GM20431 (cell line): Measurements from ENCODE around the gene FILIP1.

Source experiments
- in situ Hi-C: fragments of 300-500 bp; cut with MseI, MboI; formaldehyde crosslinking; loops from one replicate; pipeline ENCODE4 v1.15.0; 2020; ENCODE audit warnings: low sequenced_read_pairs; ENCODE audit not compliant: unreplicated experiment

The FILIP1 gene

GRCh38 chr6:75283907-75284631, 209.5 kb downstream of the FILIP1 start:
- in situ Hi-C loops = no loop called here

- in situ Hi-C loops = no loop called here
Measured at GRCh38 chr6:75282706-75283105, 210.9 kb downstream of the FILIP1 start.

DNA sequence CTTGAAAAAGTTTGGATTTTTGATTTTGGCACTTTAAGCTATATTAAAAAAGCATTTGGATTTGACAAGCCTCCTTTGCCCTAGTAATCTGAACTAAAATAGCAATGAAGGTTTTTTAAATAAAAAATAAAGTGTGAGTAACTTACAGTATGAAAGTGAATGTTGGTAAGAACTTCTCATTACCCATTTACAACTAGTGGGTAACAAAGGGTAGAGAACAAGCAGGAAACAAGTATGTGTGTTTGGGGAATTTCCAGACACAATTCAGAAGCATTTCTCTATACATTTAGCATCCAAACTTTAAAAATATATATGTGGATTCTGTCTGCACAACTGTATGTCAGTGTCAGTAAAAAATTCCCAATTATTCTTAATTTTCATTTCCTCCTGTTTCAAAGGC, 211.9 kb downstream of the FILIP1 start:
- in situ Hi-C loops = no loop called here

DNA sequence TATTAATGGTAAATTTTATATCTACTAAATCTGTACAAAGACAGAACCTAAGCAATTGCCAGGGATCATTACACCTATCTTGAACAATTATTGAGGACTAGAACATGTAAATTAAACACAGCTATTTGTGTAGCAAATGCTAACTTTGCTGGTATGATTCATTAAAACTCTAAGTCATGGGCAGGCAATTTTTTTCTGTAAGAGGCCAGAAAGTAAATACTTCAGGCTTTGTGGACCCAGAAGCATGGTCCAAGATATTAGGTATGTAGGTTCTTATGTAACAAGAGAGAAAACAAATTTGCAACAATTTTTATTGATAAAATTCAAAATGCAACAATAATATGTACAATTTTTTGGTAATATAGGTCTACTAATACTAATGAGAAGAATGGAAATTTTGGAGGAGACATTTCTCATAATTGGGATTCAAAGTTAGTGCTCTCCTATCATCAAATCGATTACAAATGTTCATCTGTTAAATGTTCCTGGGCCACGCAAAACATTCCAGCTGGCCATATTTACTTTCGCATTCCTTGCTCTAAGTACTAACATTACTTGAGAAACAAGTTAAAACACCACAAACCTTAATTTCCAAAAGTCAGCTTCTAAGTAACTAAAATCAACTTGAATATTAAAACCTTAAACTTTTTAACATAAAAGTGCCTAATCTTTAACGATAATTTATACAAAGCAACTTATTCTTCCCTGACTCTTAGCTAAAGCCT, 213.3 kb downstream of the FILIP1 start:
- in situ Hi-C loops = no loop called here

- in situ Hi-C loops = no loop called here
Measured at GRCh38 chr6:75279418-75279817, 214.2 kb downstream of the FILIP1 start.

DNA sequence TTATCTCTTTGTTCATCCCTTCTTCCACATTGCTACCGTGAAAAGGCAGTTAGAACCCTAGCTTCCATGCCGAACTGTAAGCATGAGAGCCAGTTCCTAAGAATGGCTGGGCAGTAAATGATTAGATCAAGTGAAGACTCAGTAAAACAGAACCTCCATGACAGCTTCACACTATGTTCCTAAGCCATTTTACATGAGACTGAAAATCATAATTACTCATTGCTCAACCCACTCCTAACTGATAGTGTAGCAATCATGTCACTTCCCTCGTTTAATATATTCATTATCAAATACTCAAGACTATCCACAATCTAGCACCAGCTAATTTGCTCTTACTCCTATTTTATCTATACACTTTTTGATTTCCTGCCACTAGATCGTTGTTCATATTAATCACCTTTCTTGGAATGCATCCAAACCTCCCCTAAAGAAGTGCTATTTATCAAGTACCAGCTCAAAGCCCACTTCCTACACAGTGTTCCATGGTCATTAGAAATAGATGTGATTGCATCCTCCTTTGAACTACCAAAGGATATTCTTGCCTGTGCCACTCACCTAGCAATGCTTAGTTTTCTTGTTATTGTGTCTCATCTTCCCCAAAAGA, 215.0 kb downstream of the FILIP1 start:
- in situ Hi-C loops = no loop called here

DNA sequence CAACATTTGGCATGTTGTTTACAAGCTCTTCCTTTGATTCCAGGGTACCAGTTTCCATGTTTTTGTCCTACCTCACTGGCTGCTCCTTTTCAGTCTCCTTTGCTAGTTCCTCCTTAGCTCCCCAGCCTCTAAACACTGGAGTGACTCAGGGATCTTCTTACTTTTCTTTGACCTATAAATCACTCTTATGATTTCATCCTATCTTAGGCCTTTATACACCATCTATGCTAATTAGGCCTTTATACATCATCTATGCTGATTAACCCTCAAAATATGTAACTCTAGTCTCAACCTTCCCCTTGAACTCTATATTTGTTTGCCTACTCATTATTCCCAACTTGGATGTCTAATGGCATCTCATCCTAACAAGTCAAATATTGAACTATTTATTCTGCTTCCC, 218.5 kb downstream of the FILIP1 start:
- in situ Hi-C loops = no loop called here

DNA sequence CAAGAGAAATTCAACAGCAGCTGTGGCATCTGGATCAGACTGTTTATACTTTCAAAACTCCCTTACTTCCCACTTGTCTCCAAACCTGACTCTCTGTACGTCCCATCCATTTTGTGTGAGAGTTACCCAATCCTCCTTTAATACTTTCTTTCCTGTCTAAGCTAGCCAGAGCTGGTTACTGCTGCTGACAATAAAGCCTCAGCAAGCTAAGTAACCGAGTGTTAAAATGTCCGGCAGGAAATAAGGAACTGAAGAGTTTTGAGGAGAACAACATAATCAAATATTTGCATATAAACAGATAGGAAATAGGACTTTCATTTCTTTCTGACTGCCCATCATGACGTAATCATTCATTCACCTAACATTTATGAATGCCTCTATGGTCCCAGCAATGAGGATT, 220.6 kb downstream of the FILIP1 start:
- in situ Hi-C loops = no loop called here

GRCh38 chr6:75272145-75272840, 221.3 kb downstream of the FILIP1 start:
- in situ Hi-C loops = no loop called here

- in situ Hi-C loops = no loop called here
Measured at GRCh38 chr6:75268988-75269354, 224.6 kb downstream of the FILIP1 start.

GRCh38 chr6:75268121-75268987, 225.2 kb downstream of the FILIP1 start:
- in situ Hi-C loops = no loop called here

DNA sequence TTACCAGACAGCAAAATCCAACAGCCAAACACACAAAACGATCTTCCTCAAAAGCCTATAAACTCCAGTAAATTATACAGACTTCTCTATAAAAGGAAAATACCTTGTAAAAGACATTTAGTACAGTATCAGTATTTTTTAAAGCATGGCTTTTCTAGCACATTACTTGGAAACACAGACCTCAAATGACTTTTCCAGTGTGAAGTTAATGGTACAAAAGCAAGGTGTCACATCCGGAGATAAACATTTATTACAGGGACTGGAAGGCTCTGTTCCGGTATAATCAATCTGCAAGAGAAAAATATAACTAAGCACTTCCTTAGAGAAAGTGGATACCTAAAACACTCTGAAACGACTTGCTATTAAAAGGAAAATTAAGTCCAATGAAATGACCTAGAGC, 226.1 kb downstream of the FILIP1 start:
- in situ Hi-C loops = no loop called here

GRCh38 chr6:75266716-75267291, 226.8 kb downstream of the FILIP1 start:
- in situ Hi-C loops = no loop called here

- in situ Hi-C loops = no loop called here
Measured at GRCh38 chr6:75263401-75263750, 230.2 kb downstream of the FILIP1 start.

DNA sequence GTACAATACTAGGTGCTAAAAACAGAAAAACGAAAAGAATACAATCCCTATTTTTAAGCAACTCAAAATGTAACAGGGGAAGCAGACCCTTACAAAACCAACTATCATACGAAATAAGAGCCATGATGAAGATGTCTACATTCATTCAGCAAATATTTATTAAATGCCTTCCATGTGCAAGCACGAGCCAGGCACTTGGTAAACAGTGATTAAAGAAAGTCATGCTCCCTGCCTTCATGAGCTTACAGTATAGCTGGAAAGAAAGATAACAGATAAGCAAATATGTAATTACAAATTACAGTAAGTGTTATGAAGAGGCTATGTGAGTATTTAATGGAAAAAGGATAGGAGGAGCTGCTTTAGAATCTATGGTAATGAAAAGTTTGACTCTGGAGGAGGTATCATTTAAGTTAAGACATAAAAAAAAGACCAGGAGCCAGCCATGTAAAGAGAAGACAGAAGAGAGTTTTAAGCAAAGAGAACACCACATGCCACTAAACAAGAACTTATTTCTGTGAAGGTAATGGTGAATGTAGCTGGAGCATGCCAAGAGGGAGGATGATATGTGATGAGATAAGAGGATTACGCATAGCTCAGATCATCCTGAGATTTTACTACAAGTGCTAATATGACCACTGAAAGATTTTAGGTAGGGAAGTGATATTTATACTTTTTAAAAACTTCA, 230.7 kb downstream of the FILIP1 start:
- in situ Hi-C loops = no loop called here

DNA sequence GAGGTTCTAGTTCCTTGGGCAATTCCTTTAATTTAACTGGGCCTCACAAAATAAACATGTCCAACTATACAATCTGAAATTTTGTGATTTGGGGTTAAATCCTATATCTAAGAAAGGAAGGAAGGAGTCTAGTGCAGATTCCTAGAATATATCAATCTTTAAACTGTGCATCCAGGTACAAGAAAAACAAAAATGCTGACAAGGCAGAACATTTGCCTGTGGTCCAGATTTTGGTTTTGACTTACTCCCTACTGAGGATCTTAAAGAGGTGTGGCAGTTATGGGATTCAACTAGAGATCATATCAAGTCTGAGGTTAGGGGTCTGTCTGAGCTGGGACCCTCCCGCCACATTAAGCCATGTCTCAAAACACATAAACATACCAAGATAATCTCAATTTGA, 232.3 kb downstream of the FILIP1 start:
- in situ Hi-C loops = no loop called here

- in situ Hi-C loops = no loop called here
Measured at GRCh38 chr6:75257343-75258087, 236.1 kb downstream of the FILIP1 start.

DNA sequence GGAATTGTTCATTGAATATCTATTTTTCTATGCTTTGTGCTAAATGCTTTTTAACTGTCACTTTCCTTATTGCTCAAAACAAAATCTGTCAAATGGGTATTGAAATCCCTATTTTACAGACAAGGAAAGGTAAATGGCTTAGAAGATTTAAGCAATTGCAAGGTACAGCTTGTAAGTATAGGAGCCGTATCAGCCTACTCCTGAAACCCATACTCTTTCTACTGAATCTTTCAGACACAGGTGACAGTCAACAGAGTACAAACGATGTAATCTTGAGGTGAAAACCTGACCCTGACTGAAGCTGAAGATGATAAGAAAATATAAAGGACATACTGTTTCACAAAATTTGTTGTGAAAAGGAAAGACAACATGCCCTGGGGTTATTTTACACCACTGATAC, 243.0 kb downstream of the FILIP1 start:
- in situ Hi-C loops = no loop called here
